OCI-LY3 (cell line): Measurements from ENCODE around the gene TOMM40.

Experiments used
- CTCF ChIP-seq: fragments of 200-600, 300-600 bp; sonication (generic); IDR thresholded peaks from 2 replicates; pipeline ENCODE4 v1.5.1; 2014; ENCODE audit warnings: antibody characterized with exemption, low read length, low read depth
- EZH2phosphoT487 ChIP-seq: fragments of 200-600 bp; shearing (Covaris generic); IDR thresholded peaks from 2 replicates; pipeline ENCODE4 v1.6.1; 2018; ENCODE audit warnings: antibody characterized with exemption, mixed run types, low read depth

DNA sequence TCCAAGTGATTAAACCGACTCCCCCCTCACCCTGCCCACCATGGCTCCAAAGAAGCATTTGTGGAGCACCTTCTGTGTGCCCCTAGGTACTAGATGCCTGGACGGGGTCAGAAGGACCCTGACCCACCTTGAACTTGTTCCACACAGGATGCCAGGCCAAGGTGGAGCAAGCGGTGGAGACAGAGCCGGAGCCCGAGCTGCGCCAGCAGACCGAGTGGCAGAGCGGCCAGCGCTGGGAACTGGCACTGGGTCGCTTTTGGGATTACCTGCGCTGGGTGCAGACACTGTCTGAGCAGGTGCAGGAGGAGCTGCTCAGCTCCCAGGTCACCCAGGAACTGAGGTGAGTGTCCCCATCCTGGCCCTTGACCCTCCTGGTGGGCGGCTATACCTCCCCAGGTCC is 16.6 kb downstream of the TOMM40 start:
- TF ChIP-seq CTCF (no peak), EZH2phosphoT487 (no peak)
